Measurements from ENCODE around the gene NTRK2.

The NTRK2 gene

GRCh38 chr9:84974855-84975254 is 305.3 kb downstream of the NTRK2 start:
- ChIA-PET POLR2A (no interaction called here), CTCF (no interaction called here)
- Histone ChIP-seq H3K27ac (ENCODE audit: insufficient read depth in 1 of 2, low read depth in 1 of 2, low read length in 2 of 2, poor library complexity in 1 of 2, severe bottlenecking in 2 of 2) (no peak overlapping the region), H3K9me3 (ENCODE audit: control extremely low read depth in 1 of 5, control insufficient read depth in 4 of 5, insufficient read depth in 2 of 5, low read depth in 1 of 5, low read length in 4 of 5) (peaks cover 0 to 1% (median 0%) of the 10 kb centered on the region in 5 experiments), H3K36me3 (ENCODE audit: control insufficient read depth in 4 of 4, insufficient read depth in 4 of 4, low read length in 3 of 4) (no peaks in the 10 kb centered on the region), H3K4me1 (ENCODE audit: control extremely low read depth in 1 of 4, control insufficient read depth in 4 of 4, insufficient read depth in 4 of 4, low read length in 3 of 4) (no peaks in the 10 kb centered on the region), H3K4me3 (ENCODE audit: control insufficient read depth in 1 of 7, extremely low read depth in 1 of 7, insufficient read depth in 4 of 7, low read depth in 2 of 7, low read length in 6 of 7) (no peak overlapping the region), H3K27me3 (replicated peaks in 2 of 5; ENCODE audit: control insufficient read depth in 4 of 5, insufficient read depth in 5 of 5, low read length in 4 of 5) (peaks cover 0 to 5% (median 0%) of the 10 kb centered on the region in 5 experiments)
- WGBS (ENCODE audit: insufficient coverage): 88% methylated on average over 5 of the region's 5 CpGs
- DNase-seq: no peak

GRCh38 chr9:84975926-84976325 is 306.4 kb downstream of the NTRK2 start:
- Histone ChIP-seq H3K27ac (ENCODE audit: insufficient read depth in 1 of 2, low read depth in 1 of 2, low read length in 2 of 2, poor library complexity in 1 of 2, severe bottlenecking in 2 of 2) (no peak overlapping the region), H3K27me3 (replicated peaks in 2 of 5; ENCODE audit: control insufficient read depth in 4 of 5, insufficient read depth in 5 of 5, low read length in 4 of 5) (peaks cover 0 to 6% (median 0%) of the 10 kb centered on the region in 5 experiments), H3K4me1 (ENCODE audit: control extremely low read depth in 1 of 4, control insufficient read depth in 4 of 4, insufficient read depth in 4 of 4, low read length in 3 of 4) (no peaks in the 10 kb centered on the region), H3K36me3 (ENCODE audit: control insufficient read depth in 4 of 4, insufficient read depth in 4 of 4, low read length in 3 of 4) (no peaks in the 10 kb centered on the region), H3K4me3 (ENCODE audit: control insufficient read depth in 1 of 7, extremely low read depth in 1 of 7, insufficient read depth in 4 of 7, low read depth in 2 of 7, low read length in 6 of 7) (no peak overlapping the region), H3K9me3 (ENCODE audit: control extremely low read depth in 1 of 5, control insufficient read depth in 4 of 5, insufficient read depth in 2 of 5, low read depth in 1 of 5, low read length in 4 of 5) (peaks cover 0 to 3% (median 0%) of the 10 kb centered on the region in 5 experiments)
- POLR2A ChIA-PET: no interaction called here
- CTCF ChIA-PET: interaction anchor here (0.8 kb wide), 1 partner anchor 9 kb away, joined by 3 read pairs; no protein-coding TSS in a partner anchor
- DNase-seq: no peak
- 94% methylated on average over 2 of the region's 2 CpGs for WGBS (ENCODE audit: insufficient coverage)

GRCh38 chr9:84978661-84979060 is 309.1 kb downstream of the NTRK2 start:
- no peak for DNase-seq
- no peaks in the 10 kb centered on the region for H3K4me1 ChIP-seq (ENCODE audit: control extremely low read depth in 1 of 4, control insufficient read depth in 4 of 4, insufficient read depth in 4 of 4, low read length in 3 of 4)
- H3K36me3 ChIP-seq (ENCODE audit: control insufficient read depth in 4 of 4, insufficient read depth in 4 of 4, low read length in 3 of 4): no peaks in the 10 kb centered on the region
- peaks cover 0 to 3% (median 0%) of the 10 kb centered on the region in 5 experiments for H3K9me3 ChIP-seq (ENCODE audit: control extremely low read depth in 1 of 5, control insufficient read depth in 4 of 5, insufficient read depth in 2 of 5, low read depth in 1 of 5, low read length in 4 of 5)
- no peak overlapping the region for H3K27ac ChIP-seq (ENCODE audit: insufficient read depth in 1 of 2, low read depth in 1 of 2, low read length in 2 of 2, poor library complexity in 1 of 2, severe bottlenecking in 2 of 2)
- H3K27me3 ChIP-seq (replicated peaks in 2 of 5; ENCODE audit: control insufficient read depth in 4 of 5, insufficient read depth in 5 of 5, low read length in 4 of 5): peaks cover 0 to 7% (median 0%) of the 10 kb centered on the region in 5 experiments
- ChIA-PET POLR2A (no interaction called here), CTCF (no interaction called here)
- no peak overlapping the region for H3K4me3 ChIP-seq (ENCODE audit: control insufficient read depth in 1 of 7, extremely low read depth in 1 of 7, insufficient read depth in 4 of 7, low read depth in 2 of 7, low read length in 6 of 7)
- no CpG with 5 or more reads among the region's 1 CpG for WGBS (ENCODE audit: insufficient coverage)

GRCh38 chr9:84983749-84984148 is 314.2 kb downstream of the NTRK2 start:
- Histone ChIP-seq H3K4me3 (ENCODE audit: control insufficient read depth in 1 of 7, extremely low read depth in 1 of 7, insufficient read depth in 4 of 7, low read depth in 2 of 7, low read length in 6 of 7) (no peak overlapping the region), H3K27me3 (replicated peaks in 2 of 5; ENCODE audit: control insufficient read depth in 4 of 5, insufficient read depth in 5 of 5, low read length in 4 of 5) (peaks cover 0 to 8% (median 0%) of the 10 kb centered on the region in 5 experiments), H3K27ac (ENCODE audit: insufficient read depth in 1 of 2, low read depth in 1 of 2, low read length in 2 of 2, poor library complexity in 1 of 2, severe bottlenecking in 2 of 2) (no peak overlapping the region), H3K4me1 (ENCODE audit: control extremely low read depth in 1 of 4, control insufficient read depth in 4 of 4, insufficient read depth in 4 of 4, low read length in 3 of 4) (no peaks in the 10 kb centered on the region), H3K9me3 (ENCODE audit: control extremely low read depth in 1 of 5, control insufficient read depth in 4 of 5, insufficient read depth in 2 of 5, low read depth in 1 of 5, low read length in 4 of 5) (peaks cover 0 to 1% (median 0%) of the 10 kb centered on the region in 5 experiments), H3K36me3 (ENCODE audit: control insufficient read depth in 4 of 4, insufficient read depth in 4 of 4, low read length in 3 of 4) (no peaks in the 10 kb centered on the region)
- CTCF ChIA-PET: interaction anchor here (0.5 kb wide), 1 partner anchor 40 kb away, joined by 3 read pairs; no protein-coding TSS in a partner anchor
- POLR2A ChIA-PET: no interaction called here
- no peak for DNase-seq
- WGBS (ENCODE audit: insufficient coverage): no CpG with 5 or more reads among the region's 3 CpGs

- 93% methylated on average over 2 of the region's 2 CpGs for WGBS (ENCODE audit: insufficient coverage)
These were observed 319.1 kb downstream of the NTRK2 start for GRCh38 chr9:84988621-84989020.

GRCh38 chr9:84990416-84990815 is 320.9 kb downstream of the NTRK2 start:
- WGBS (ENCODE audit: insufficient coverage): 67% methylated on average over 5 of the region's 6 CpGs
- H3K27me3 ChIP-seq (replicated peaks in 2 of 5; ENCODE audit: control insufficient read depth in 4 of 5, insufficient read depth in 5 of 5, low read length in 4 of 5): peaks cover 0 to 23% (median 0%) of the 10 kb centered on the region in 5 experiments
- no peaks in the 10 kb centered on the region for H3K9me3 ChIP-seq (ENCODE audit: control extremely low read depth in 1 of 5, control insufficient read depth in 4 of 5, insufficient read depth in 2 of 5, low read depth in 1 of 5, low read length in 4 of 5)
- no peaks in the 10 kb centered on the region for H3K4me1 ChIP-seq (ENCODE audit: control extremely low read depth in 1 of 4, control insufficient read depth in 4 of 4, insufficient read depth in 4 of 4, low read length in 3 of 4)
- no peaks in the 10 kb centered on the region for H3K36me3 ChIP-seq (ENCODE audit: control insufficient read depth in 4 of 4, insufficient read depth in 4 of 4, low read length in 3 of 4)
- ChIA-PET CTCF (no interaction called here), POLR2A (no interaction called here)
- DNase-seq: no peak
- H3K4me3 ChIP-seq (ENCODE audit: control insufficient read depth in 1 of 7, extremely low read depth in 1 of 7, insufficient read depth in 4 of 7, low read depth in 2 of 7, low read length in 6 of 7): no peak overlapping the region
- no peak overlapping the region for H3K27ac ChIP-seq (ENCODE audit: insufficient read depth in 1 of 2, low read depth in 1 of 2, low read length in 2 of 2, poor library complexity in 1 of 2, severe bottlenecking in 2 of 2)

More at GRCh38 chr9:84988621-84989020, 319.1 kb downstream of the NTRK2 start:
- Histone ChIP-seq H3K4me1 (ENCODE audit: control extremely low read depth in 1 of 4, control insufficient read depth in 4 of 4, insufficient read depth in 4 of 4, low read length in 3 of 4) (no peaks in the 10 kb centered on the region), H3K4me3 (ENCODE audit: control insufficient read depth in 1 of 7, extremely low read depth in 1 of 7, insufficient read depth in 4 of 7, low read depth in 2 of 7, low read length in 6 of 7) (no peak overlapping the region), H3K27ac (ENCODE audit: insufficient read depth in 1 of 2, low read depth in 1 of 2, low read length in 2 of 2, poor library complexity in 1 of 2, severe bottlenecking in 2 of 2) (no peak overlapping the region), H3K9me3 (ENCODE audit: control extremely low read depth in 1 of 5, control insufficient read depth in 4 of 5, insufficient read depth in 2 of 5, low read depth in 1 of 5, low read length in 4 of 5) (no peaks in the 10 kb centered on the region), H3K27me3 (replicated peaks in 2 of 5; ENCODE audit: control insufficient read depth in 4 of 5, insufficient read depth in 5 of 5, low read length in 4 of 5) (peaks cover 0 to 19% (median 0%) of the 10 kb centered on the region in 5 experiments), H3K36me3 (ENCODE audit: control insufficient read depth in 4 of 4, insufficient read depth in 4 of 4, low read length in 3 of 4) (no peaks in the 10 kb centered on the region)
- CTCF ChIA-PET: no interaction called here
- no peak for DNase-seq
- POLR2A ChIA-PET: no interaction called here

- 92% methylated on average over 12 of the region's 13 CpGs for WGBS (ENCODE audit: insufficient coverage)
- ChIA-PET CTCF (no interaction called here), POLR2A (no interaction called here)
- Histone ChIP-seq H3K36me3 (ENCODE audit: control insufficient read depth in 4 of 4, insufficient read depth in 4 of 4, low read length in 3 of 4) (no peaks in the 10 kb centered on the region), H3K4me1 (ENCODE audit: control extremely low read depth in 1 of 4, control insufficient read depth in 4 of 4, insufficient read depth in 4 of 4, low read length in 3 of 4) (no peaks in the 10 kb centered on the region), H3K27ac (ENCODE audit: insufficient read depth in 1 of 2, low read depth in 1 of 2, low read length in 2 of 2, poor library complexity in 1 of 2, severe bottlenecking in 2 of 2) (no peak overlapping the region), H3K9me3 (ENCODE audit: control extremely low read depth in 1 of 5, control insufficient read depth in 4 of 5, insufficient read depth in 2 of 5, low read depth in 1 of 5, low read length in 4 of 5) (no peaks in the 10 kb centered on the region), H3K4me3 (ENCODE audit: control insufficient read depth in 1 of 7, extremely low read depth in 1 of 7, insufficient read depth in 4 of 7, low read depth in 2 of 7, low read length in 6 of 7) (no peak overlapping the region), H3K27me3 (replicated peaks in 2 of 5; ENCODE audit: control insufficient read depth in 4 of 5, insufficient read depth in 5 of 5, low read length in 4 of 5) (peaks cover 0 to 21% (median 0%) of the 10 kb centered on the region in 5 experiments)
- DNase-seq: no peak
These were observed 321.5 kb downstream of the NTRK2 start for GRCh38 chr9:84990850-84991513.
